GM21367 (cell line): ENCODE data around the gene COL27A1.

ENCODE experiments used
- ATAC-seq: cut with Tn5 transposase; IDR thresholded peaks from one replicate; pipeline ENCODE4 v1.9.1; 2021; ENCODE audit not compliant: unreplicated experiment

COL27A1 gene

GRCh38 chr9:114155263-114155994, at the start of gene COL27A1:
Gene COL27A1 (plus strand): TSS chr9:114155537. CDS start chr9:114155951, 414 bp downstream.
- peak; percentile 83 for ATAC-seq

- ATAC-seq = no peak
Observed at GRCh38 chr9:114107286-114108001, 47.9 kb upstream of the COL27A1 start.

- ATAC-seq = no peak
Observed at GRCh38 chr9:114108016-114108833, 47.1 kb upstream of the COL27A1 start.

GRCh38 chr9:114109124-114109523, 46.2 kb upstream of the COL27A1 start:
- no peak for ATAC-seq

- no peak for ATAC-seq
Observed at GRCh38 chr9:114110180-114110579, 45.2 kb upstream of the COL27A1 start.

DNA sequence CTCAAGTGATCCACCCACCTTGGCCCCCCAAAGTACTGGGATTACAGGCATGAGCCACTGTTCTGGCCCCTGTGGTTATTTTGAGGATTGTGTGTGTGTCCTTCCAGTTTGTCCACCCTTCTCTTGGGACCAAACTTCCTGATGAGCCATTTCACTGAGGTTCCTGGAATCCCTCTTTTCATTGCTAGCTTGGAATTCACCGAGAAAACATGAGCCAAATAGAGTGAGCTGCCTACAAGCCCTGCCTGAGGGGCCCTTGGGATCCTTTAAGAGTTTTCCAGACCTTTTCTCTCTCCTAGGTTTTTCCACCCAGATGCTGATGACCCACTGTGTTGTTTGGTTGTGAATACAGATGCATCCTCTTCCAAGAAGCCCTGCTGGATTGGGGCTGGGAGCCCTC, 43.0 kb upstream of the COL27A1 start:
- ATAC-seq = no peak

DNA sequence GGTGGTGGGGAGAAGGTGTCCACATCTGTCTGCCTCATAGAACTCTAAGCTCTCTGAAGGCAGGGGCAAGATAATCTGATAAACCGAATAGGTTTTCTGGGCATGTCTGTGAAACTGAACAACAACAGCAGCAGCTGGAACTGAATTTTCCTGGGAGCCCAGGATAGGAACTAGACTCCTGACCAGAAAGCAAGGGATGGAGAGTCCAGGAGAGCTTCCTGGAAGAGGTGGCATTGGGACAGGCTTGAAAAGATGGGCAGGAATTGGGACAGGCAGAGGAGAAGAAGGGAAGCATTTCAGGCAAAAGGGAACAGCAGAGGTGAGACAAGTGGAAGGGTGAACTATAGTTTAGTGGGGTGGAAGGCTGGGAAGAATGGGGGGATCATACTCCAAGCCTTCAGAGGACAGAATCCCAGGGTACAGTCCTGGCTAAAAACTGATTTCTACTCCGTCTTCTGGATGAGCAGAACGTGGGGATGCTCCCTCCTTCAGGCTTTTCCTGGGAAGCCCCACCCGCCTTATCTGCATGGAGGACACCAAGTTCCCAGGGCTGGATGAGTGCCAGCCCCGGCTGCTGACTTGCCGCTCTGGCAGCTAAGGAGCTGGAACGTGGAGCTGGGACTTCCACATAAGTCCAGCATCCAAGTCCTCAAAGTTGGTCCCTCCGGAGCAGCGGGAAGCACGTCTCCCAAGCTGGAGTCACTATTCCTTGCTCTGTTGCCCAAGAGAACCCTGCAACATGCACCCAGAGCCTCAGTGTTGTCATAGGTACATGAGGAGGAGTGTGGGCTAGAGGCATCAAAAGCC, 42.4 kb upstream of the COL27A1 start:
- no peak for ATAC-seq

DNA sequence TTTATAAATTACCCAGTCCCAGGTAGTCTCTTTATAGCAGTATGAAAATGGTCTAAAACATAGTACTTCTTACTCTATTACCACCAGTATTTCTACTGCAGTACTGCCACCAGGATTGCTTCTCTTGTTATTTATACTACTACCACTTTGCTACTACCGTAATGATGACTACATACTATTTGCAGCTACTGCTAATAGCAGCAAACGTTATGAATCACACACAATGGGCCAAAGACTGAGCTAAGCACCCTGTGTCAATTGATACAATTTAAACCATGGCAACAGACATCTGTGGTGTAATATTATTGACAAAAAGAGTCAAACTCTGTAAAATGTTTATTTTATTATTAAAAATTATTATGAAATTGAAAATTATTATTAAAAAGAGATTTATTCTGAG, 41.0 kb upstream of the COL27A1 start:
- ATAC-seq = no peak

DNA sequence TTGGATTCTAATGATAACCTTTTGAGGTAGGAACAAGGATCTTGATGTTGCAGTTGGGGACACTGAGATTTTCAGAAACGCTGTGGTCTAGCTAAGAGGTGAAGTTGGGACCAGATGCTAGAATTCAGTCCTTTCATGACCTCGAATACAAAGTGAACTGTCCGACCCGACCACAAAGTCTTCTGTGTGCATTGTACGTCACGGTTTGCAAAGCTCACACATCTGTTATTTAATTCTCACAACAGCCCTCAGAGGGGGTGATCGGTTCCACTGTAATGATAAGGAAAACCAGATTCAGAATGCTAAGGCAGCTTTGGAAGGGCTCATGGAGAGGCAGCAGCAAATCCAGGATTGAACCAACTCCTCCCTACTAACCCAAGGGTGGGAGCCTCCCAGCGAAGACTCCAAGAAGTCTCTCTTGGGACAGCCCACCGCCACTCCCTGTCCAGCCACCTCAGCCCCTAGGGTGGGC, 39.6 kb upstream of the COL27A1 start:
- no peak for ATAC-seq

DNA sequence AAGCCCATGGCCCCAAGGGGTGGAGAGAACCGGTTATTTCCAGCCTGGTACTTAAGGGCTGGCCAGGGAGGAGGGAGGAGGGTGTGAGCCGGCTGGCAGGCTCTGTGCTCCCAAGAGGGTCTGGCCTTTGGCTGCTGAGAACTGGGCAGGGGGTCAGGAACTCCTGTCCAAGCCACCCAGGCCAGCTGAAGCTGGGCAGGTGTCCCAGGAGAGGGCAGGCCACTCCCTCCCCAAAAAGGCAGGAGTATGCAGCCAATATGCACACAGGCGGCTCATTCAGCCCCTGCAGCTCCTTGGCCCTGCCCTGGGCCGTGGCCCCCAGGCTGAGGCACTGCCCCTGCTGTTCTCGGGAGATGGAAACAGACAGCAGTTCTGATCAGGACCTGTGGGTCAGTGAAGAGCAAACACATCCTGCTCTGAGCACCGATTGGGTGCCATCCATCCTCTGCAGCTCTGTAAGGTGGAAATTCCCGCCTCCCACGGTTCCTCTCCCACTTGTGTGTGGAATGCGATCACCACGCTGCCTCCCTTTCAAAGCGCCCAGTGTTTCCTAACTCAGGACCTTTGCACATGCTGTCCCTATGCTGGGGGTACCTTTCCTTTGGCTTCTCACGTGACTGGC, 39.1 kb upstream of the COL27A1 start:
- ATAC-seq = no peak

DNA sequence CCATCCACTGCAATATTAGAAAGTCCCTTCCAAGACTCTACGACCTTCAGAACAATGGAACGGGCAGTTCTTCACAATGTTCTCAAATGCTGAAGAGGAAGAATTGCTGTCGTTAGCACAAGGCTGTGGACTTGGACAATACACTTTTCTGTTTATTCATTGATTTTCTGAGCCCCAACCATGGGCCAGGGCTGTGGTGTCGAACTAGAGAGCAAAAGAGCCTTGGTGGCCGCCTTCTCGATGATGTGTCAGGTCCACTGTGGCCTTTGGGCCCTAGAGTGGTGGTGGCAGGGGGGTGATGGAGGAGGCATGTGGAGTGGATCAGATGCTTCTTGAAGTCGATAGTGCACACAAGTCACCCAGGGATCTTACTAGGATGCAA, 37.7 kb upstream of the COL27A1 start:
- no peak for ATAC-seq

DNA sequence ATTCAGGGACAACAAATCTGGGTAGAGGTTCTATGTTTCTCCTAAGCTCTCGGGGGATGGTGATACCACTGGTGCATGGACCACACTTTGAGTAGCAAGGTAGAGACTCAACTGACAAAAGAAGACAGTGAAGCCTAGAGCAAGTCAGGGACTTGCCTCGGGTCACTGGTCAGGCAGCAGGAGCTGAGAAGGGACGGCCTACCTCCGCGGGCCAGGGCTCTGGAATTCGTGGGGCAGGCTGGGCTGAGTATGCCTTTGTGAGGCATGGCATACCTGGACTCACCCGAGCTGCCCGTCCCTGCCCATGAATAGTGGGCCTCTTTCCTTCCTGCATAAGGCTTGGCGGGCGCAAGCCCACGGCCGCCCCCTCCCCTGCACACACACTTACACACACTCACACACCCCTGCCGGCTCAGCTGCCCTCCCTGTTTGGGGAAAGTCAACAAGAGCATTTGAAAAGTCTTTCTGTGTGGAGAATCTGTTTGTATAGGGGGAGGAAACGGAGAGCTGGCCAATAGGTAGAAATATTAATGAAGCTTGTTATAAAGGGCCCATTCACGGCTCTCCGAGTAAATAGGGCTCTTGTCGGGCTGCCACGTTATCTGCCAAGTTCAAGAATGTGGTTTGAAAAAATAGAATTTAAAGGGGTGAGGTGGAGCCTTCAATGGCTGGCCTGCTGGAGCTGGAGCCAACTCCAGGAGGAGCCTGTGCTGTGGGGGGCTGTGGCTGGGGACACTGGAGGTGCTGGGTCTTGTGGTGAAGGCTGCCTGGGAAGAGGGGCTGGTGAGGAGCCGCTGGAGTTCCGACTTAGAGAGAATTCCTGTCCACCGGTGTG, 37.1 kb upstream of the COL27A1 start:
- no peak for ATAC-seq

- no peak for ATAC-seq
Observed at GRCh38 chr9:114119242-114120191, 35.8 kb upstream of the COL27A1 start.

DNA sequence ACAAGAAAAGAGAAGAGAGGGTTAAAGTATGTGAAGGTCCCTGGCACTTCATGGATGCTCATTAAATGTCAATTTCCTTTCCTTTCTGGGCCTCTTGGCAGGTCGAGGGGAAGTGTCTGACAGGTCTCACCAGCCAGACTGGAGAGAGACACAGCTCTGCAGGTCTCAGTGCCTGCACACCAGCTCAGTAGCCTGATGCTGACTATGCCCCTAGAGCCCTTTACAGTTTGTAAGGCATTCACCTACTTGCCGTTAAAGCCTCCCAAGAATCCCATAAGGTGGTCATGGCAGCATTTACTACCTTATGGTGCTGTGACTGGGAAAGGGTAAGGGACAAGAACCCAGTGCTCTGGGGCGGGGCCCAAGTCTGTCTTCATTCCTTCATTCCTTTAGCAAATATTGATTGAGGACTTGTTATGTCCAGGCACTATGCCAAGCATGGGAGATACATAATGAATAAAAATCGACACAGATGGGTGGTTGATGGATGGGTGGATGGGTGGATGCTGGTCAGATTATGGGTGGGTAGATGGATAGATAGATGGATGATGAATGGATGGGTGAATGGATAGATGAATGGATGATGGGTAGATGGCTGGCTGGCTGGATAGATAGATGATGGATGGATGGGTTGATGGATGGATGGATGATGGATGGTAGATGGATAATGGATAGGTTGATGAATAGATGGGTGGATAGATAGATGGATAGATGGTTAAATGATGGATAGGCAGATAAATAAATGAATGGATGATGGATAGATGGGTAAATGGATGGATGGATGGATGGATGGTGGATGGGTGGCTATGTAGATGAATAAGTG, 34.9 kb upstream of the COL27A1 start:
- no peak for ATAC-seq

- ATAC-seq = no peak
Observed at GRCh38 chr9:114121227-114122135, 33.9 kb upstream of the COL27A1 start.
